Skeletal muscle satellite cell (primary cell): ENCODE data around the gene TOP2A.

ENCODE experiments used
- H3K27me3 ChIP-seq: 2 replicates; pipeline ENCODE4 v1.7.0; 2013; ENCODE audit warnings: low read length; ENCODE audit not compliant: control insufficient read depth, insufficient read depth
- H3K36me3 ChIP-seq: 2 replicates; pipeline ENCODE4 v1.7.0; 2013; ENCODE audit warnings: mild to moderate bottlenecking, control low read depth, low read length; ENCODE audit not compliant: insufficient read depth
- H3K4me1 ChIP-seq: 2 replicates; pipeline ENCODE4 v1.7.0; 2013; ENCODE audit warnings: low read length; ENCODE audit not compliant: control insufficient read depth, insufficient read depth
- H3K4me2 ChIP-seq: 2 replicates; pipeline ENCODE4 v1.7.0; 2013; ENCODE audit warnings: mild to moderate bottlenecking, low read length
- H3K4me3 ChIP-seq: 2 replicates; pipeline ENCODE4 v1.7.0; 2013; ENCODE audit warnings: low read length
- H3K9ac ChIP-seq: 2 replicates; pipeline ENCODE4 v1.7.0; 2013; ENCODE audit warnings: mild to moderate bottlenecking, low read depth, low read length, moderate library complexity
- H3K9me3 ChIP-seq: replicated peaks from 2 replicates; pipeline ENCODE4 v1.7.0; 2013; ENCODE audit warnings: mild to moderate bottlenecking, control low read depth, low read length

The TOP2A gene

DNA sequence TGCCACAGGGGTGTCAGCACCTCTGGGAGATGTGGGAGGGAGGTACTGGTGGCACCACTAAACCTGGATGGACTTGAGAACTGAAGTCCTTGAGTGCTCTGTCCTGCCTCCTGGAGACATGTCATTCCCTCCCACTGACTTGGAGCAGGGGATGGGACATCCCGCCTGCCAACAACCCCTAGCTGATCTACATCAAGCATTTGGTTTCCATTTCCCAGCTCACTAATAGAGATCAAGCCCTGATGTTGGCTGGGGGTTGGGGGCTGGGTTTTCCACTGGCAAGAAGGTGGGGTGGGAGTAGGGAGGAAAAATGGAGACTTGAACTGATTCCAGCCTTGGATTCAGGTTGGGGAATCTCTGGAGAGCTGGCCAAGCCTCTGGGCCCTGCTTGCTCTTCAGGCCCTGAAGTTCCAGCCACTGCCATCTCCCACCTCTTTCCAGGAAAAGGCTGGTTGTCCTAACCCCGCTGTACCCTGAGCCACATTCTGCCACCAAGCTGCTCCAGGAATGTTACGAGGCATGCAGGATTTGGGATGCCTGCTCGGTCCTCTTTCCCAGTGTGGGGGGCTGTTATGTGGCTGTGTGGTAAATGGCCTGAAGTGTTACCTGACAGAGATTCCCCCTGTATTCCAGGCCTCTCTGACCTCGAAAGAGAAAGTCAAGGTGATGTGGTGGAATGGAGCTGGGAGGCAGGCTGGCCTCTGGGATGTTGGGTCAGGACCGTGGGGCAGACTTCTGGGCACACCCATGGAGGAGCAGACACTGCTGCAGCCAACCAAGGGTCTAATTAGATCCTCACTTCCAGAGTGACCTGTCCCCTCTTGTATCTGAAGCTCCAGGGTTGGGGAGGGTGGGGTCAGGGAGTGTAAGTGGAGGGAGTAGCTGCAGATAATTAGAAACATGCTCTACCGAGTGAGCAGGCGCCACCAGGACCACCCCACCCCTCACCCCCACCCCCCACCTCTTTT is 42.2 kb upstream of the TOP2A start:
- Histone ChIP-seq H3K4me2 (no peak overlapping the region), H3K36me3 (peaks cover 46% of the 10 kb centered on the region), H3K4me1 (peaks cover 39% of the 10 kb centered on the region)

DNA sequence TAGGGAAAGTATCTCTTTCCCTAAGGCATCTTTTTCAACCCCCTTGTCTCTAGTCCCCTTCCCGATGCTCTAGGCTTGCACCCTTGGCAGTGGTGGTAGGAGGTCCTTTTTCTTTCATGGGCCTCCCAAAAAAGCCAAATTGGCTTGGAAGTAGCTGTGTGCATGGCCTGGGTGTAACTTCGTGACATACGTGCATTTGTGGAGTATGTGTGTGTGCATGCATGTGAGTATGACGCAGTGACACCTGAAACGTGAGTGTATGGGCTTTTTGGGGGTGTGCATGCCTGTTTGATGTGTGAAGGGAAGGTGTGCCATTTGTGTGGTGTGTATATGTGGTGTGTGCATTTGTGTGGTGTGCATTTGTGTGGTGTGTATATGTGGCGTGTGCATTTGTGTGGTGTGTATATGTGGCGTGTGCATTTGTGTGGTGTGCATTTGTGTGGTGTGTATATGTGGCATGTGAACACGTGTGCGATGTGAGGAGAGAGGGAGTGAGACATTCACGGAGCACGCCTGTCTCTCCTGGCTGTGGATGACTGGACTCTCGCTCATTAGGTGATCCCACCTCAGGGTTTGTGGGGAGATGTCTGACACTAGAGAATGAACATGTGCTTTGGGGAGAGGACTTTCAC is 41.3 kb upstream of the TOP2A start:
- peaks cover 47% of the 10 kb centered on the region for H3K4me1 ChIP-seq

More for the DNA sequence above, 42.2 kb upstream of the TOP2A start:
- Histone ChIP-seq H3K27me3 (no peaks in the 10 kb centered on the region), H3K4me3 (no peak overlapping the region), H3K9ac (no peak overlapping the region), H3K9me3 (no peaks in the 10 kb centered on the region)

DNA sequence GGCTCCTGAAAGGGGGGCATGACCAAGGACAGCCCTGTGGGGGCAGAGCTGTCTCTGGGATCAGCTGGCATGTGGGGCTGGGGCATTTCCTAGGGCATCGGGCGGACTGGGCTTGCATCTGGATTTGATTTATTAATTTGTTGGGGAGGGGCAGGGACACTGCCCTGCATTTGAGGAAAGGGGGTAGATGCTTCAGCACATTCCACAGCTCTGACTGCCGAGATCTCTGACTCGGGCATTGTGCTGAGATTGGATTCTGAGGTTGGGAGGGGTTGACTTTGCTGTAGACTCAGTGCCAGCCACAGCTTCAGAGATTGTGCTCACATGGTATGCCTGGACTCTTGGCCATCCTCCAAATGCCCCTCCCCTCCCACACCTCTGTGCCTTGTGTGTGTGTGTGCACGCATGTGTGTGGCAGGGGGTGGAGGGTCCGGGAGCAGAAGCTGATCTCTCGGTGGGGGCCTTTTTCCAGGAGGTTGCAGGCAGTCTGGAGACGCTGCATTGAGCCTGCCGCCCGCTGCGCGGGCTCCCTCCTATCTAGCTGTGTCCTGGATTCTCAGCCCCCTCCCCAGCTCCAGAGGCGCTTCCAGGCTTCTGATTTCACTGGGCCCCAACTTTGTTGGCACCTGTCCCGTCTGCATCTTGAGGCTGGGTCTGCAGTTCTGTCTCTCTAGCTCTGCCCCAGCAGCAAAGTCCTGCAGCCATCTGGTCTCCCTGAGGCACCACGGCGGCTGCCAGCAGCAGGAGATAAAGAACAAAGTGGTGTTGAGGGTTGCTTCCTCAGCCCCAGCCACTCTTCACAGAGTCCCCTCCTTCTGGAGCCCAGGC is 40.5 kb upstream of the TOP2A start:
- peaks cover 51% of the 10 kb centered on the region for H3K4me1 ChIP-seq
- H3K27me3 ChIP-seq = no peaks in the 10 kb centered on the region
- no peaks in the 10 kb centered on the region for H3K9me3 ChIP-seq
- H3K36me3 ChIP-seq = peaks cover 63% of the 10 kb centered on the region
- peak overlapping the region; percentile 43 for H3K9ac ChIP-seq
- H3K4me2 ChIP-seq = no peak overlapping the region
- no peak overlapping the region for H3K4me3 ChIP-seq

More for the DNA sequence above, 41.3 kb upstream of the TOP2A start:
- Histone ChIP-seq H3K27me3 (no peaks in the 10 kb centered on the region), H3K9ac (no peak overlapping the region), H3K9me3 (no peaks in the 10 kb centered on the region), H3K36me3 (peaks cover 56% of the 10 kb centered on the region), H3K4me2 (no peak overlapping the region), H3K4me3 (no peak overlapping the region)

DNA sequence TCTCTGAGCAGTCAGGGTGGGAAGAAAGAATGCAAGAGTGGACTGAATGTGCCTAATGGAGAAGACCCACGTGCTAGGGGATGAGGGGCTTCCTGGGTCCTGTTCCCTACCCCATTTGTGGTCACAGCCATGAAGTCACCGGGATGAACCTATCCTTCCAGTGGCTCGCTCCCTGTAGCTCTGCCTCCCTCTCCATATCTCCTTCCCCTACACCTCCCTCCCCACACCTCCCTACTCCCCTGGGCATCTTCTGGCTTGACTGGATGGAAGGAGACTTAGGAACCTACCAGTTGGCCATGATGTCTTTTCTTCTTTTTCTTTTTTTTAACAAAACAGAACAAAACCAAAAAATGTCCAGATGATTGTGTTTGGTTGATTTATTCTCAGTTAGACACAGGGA is 39.7 kb upstream of the TOP2A start:
- Histone ChIP-seq H3K4me2 (no peak overlapping the region), H3K9ac (peak overlapping the region; percentile 43), H3K4me3 (no peak overlapping the region), H3K27me3 (no peaks in the 10 kb centered on the region), H3K4me1 (peaks cover 58% of the 10 kb centered on the region), H3K9me3 (no peaks in the 10 kb centered on the region), H3K36me3 (peaks cover 72% of the 10 kb centered on the region)

DNA sequence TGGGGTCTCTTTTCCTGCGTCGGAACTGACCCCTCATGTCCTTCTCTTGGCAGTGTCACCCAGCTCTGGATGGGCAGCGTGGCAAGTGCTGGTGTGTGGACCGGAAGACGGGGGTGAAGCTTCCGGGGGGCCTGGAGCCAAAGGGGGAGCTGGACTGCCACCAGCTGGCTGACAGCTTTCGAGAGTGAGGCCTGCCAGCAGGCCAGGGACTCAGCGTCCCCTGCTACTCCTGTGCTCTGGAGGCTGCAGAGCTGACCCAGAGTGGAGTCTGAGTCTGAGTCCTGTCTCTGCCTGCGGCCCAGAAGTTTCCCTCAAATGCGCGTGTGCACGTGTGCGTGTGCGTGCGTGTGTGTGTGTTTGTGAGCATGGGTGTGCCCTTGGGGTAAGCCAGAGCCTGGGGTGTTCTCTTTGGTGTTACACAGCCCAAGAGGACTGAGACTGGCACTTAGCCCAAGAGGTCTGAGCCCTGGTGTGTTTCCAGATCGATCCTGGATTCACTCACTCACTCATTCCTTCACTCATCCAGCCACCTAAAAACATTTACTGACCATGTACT is 38.8 kb upstream of the TOP2A start:
- Histone ChIP-seq H3K27me3 (no peaks in the 10 kb centered on the region), H3K4me3 (no peak overlapping the region), H3K36me3 (peaks cover 77% of the 10 kb centered on the region), H3K9me3 (no peaks in the 10 kb centered on the region), H3K4me1 (peaks cover 67% of the 10 kb centered on the region), H3K4me2 (no peak overlapping the region), H3K9ac (peak overlapping the region; percentile 43)

DNA sequence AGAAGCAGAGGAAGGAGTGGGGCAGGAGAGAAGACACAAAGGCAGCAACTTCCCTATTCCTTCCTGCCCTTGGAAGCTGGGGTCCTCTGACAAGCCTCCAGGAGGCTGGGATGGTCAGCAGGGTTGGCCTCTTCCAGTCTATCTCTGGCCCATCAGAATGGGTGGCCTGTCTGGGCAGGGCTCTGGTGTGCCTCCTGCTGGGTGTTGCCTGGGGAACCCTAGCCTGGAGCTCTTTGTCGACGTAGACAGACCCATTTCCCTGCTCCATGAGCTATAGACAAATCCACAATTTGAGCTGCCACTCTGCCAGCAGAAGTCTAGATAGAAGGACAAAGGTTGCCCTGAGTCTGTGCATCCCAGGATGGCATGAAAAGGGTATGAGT is 36.9 kb upstream of the TOP2A start:
- no peaks in the 10 kb centered on the region for H3K27me3 ChIP-seq
- H3K4me2 ChIP-seq = no peak overlapping the region
- H3K9me3 ChIP-seq = no peaks in the 10 kb centered on the region
- H3K9ac ChIP-seq = no peak overlapping the region
- H3K36me3 ChIP-seq = peaks cover 86% of the 10 kb centered on the region
- peaks cover 76% of the 10 kb centered on the region for H3K4me1 ChIP-seq
- H3K4me3 ChIP-seq = no peak overlapping the region

DNA sequence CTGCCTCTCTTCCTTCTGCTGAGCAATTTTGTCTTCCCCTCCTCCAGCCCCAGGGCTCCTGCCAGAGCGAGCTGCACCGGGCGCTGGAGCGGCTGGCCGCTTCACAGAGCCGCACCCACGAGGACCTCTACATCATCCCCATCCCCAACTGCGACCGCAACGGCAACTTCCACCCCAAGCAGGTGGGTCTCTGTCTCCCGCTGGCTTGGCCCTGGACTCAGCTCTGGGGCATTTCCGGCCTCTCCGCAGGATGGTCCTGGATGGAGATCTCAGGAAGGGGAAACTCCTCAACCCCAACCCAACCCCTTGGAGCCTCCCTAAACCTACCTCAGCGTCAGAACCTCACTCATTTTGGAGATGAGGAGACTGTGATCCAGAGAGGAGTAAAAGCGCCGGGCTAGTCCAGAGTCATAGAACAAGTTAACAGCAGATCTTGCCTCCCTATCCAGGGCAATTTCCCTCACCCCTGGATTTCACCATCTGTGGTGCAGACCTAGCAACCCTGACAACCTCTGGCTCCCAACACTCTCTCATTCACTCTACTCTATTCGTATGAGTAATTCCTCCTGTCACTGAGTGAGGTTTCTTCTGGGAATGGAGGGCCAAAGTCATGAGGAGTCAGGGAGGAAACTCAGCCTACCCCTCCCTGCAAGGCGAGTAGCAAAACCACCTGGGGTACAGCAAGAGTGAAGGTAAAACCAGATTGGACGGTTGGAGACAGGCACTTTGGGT is 36.4 kb upstream of the TOP2A start:
- no peak overlapping the region for H3K4me2 ChIP-seq
- H3K9me3 ChIP-seq = no peaks in the 10 kb centered on the region
- peaks cover 72% of the 10 kb centered on the region for H3K4me1 ChIP-seq
- peaks cover 81% of the 10 kb centered on the region for H3K36me3 ChIP-seq
- no peak overlapping the region for H3K4me3 ChIP-seq
- no peak overlapping the region for H3K9ac ChIP-seq
- H3K27me3 ChIP-seq = no peaks in the 10 kb centered on the region

DNA sequence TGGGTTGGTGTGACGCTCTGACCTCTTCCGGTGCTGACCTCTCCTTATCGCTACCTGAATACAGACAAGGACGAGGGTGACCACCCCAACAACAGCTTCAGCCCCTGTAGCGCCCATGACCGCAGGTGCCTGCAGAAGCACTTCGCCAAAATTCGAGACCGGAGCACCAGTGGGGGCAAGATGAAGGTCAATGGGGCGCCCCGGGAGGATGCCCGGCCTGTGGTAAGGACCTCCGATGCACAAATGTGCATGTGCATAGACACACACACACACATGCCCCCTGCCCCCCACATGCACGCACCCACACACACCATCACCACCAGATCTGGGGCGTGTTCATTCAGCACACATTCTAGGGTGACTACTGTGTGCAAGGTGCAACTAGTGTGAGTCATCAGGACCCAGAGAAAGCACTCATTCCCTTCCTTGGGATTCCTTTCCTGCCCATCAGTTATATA is 35.3 kb upstream of the TOP2A start:
- H3K4me2 ChIP-seq = peak overlapping the region; percentile 13
- no peaks in the 10 kb centered on the region for H3K27me3 ChIP-seq
- H3K4me3 ChIP-seq = no peak overlapping the region
- peak overlapping the region; percentile 20 for H3K9ac ChIP-seq
- H3K9me3 ChIP-seq = no peaks in the 10 kb centered on the region
- H3K4me1 ChIP-seq = peaks cover 76% of the 10 kb centered on the region
- peaks cover 80% of the 10 kb centered on the region for H3K36me3 ChIP-seq

DNA sequence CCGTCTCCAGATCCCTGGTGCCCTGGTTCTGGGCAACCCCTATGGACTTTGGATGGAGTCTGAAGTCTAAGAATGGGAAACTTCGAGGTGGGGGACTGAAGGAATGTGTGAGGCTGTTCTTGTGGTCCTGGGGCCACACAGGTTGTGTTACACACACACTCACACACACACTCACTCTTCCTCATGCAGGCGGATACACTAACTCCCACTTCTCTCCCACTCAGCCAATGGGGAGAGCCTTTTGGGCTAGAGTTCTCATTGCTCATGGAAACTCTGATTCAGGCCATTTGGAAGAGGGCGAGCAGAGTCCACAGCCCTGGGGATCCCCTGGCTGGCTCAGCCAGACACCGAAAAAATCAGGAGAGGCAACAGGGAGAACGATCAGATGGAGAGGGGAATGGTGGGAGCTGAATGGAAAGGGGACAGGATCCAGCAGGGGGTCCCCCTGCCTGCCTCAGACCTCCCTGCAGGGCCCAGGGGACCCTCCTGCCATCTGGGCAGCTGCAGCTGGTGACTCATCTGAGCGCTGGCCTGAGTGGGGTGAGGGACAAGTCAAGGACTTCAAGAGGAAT is 34.6 kb upstream of the TOP2A start:
- Histone ChIP-seq H3K27me3 (no peaks in the 10 kb centered on the region), H3K36me3 (peaks cover 79% of the 10 kb centered on the region), H3K4me1 (peaks cover 76% of the 10 kb centered on the region), H3K4me2 (peak overlapping the region; percentile 13), H3K4me3 (no peak overlapping the region), H3K9me3 (no peaks in the 10 kb centered on the region), H3K9ac (peak overlapping the region; percentile 20)

DNA sequence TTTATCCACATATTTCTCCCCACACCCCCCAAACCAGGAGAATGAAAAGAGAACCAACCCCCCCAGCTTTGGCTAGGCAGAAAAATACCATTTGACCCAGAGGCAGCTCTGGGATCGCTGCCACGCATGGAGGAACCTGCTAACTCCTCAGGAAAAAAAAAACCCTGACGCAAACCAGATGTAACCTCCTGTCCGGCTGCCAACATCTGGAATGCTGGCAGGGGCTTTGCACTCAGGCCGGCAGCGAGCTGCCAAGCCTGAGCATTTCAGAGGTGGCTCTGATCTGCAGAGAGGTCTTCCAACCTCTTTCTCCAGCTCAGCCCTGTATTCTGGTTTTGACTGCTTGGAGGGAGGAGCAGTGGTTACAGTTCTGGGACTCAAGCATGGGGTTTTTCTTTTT is 33.7 kb upstream of the TOP2A start:
- Histone ChIP-seq H3K4me3 (no peak overlapping the region), H3K4me2 (peak overlapping the region; percentile 2), H3K9me3 (no peaks in the 10 kb centered on the region), H3K9ac (peak overlapping the region; percentile 34), H3K4me1 (peaks cover 76% of the 10 kb centered on the region), H3K36me3 (peaks cover 79% of the 10 kb centered on the region), H3K27me3 (no peaks in the 10 kb centered on the region)
